SIG-M5 (cell line): ENCODE data around the gene CPEB1.

Experiments used
- DNase-seq: peaks from one replicate; lab custom pipeline; 2025; lab: John Stamatoyannopoulos, UW

The CPEB1 gene

DNA sequence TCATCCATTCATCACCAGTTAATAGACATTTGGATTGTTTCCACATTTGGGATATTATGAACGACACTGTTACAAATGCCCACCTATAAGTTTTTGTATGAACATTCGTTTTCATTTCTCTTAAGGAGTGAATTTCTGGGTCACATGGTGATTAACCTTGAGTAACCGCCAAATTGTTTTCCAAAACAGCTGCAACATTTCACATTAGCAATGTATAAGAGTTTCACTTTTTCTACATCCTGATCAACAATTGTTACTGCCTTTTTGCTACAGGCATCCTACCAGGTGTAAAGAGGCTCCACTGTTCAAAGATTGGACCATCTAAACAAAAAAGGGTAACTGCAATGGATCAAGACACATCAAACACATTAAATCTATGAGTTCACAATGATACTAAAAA, 52.0 kb downstream of the CPEB1 start:
- DNase-seq, result no peak

DNA sequence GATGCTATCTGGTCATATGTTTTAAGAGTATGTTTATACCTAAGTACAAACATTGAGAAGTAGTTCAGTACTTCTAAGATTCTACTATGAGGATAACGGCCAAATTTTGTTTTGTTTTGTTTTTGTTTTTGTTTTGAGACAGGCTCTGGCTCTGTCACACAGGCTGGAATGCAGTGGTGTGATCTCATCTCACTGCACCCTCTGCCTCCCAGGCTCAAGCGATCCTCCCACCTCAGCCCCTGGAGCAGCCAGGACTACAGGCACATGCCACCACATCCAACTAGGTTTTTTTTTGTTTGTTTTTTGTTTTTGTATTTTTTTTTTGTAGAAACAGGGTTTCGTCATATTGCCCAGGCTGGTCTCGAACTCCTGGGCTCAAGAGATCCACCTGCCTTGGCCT, 59.4 kb downstream of the CPEB1 start:
- no peak for DNase-seq

DNA sequence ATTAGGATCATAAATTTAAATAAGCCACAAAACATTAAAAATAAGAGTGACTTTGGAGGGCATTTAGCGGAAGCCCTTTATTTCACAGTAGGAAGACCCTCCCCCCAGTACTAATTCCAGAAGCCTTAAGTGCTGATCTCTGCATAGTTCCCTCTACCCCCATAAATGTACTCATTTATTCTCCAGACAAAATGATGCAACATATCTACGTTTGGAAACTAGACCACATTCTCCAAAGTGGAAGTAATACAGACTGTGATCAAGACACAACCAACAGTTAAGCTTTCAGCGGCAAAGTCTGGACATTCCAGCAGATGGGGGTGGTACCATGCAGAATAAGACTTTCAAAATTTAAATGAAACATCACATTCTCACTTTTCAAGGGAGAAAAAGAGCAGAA, 62.1 kb downstream of the CPEB1 start:
- no peak for DNase-seq

DNA sequence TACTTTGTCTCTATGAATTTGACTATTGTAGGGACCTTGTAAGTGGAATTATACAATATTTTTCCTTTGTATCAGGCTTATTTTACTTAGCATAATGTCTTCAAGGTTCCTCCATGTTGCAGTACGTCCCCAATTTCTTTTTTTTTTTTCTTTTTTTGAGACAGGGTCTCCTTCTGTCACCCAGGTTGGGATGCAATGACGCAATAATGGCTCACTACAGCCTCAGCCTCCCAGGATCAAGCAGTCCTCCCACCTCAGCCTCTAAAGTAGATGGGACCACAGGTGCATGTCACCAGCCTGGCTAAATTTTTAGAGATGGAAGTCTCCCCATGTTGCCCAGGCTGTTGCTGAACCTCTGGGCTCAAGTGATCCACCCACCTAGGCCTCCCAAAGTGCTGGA, 66.5 kb downstream of the CPEB1 start:
- DNase-seq, result no peak

DNA sequence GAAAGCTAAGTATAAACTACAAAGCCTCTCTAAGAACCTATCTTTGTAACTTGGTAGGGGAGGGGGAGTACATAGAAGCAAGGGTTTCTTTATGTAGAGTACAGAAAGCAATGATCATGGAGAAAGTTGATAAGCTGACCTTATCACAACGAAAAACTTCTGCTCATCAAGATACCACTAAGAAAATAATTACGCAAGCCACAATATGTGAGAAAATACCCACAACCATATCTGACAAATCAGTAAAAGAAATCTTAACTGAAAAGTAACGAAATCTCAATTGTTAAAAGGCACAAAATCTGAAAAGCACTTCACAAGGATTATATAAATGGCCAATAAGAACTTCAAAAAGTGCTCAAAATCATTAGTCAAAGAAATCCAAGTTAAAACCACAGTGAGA, 71.8 kb downstream of the CPEB1 start:
- no peak for DNase-seq

DNA sequence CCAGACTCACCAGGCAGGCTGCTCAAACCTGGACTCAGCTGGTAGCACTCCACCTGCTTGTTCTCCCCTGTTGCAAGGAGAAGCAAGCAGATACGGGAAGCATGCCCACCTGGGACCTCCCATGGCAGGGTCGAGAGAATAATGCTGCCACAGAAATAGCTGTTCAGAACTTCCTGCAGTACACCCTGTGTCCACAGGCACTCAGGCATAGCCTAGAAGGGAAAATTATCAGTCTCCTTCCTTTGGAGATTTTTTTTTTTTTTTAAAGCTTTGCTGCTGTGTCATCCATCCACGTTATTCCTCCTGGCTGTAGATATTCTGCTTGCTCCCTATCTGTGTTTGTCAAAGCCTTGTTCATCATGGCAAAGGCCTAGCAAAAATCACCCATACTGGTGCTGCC, 74.2 kb downstream of the CPEB1 start:
- no peak for DNase-seq

DNA sequence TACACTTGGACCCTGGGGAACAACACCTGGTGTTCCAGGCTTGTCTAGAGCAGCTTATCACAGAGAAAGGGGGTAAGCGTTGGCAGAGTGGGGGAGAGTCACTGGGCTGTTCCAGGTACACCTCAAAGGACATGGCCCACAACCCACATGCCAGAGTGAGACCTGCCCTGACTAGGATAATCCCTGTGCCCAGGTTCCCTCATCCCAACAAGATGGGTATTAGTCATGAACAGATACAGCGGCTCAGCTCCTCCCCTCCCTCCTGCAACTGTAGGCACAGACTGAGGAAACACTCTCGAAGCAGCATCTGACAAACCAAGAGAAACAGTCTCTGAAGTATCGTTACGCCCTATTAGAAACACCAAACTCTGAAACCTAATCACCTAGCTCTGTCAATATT, 74.9 kb downstream of the CPEB1 start:
- no peak for DNase-seq

DNA sequence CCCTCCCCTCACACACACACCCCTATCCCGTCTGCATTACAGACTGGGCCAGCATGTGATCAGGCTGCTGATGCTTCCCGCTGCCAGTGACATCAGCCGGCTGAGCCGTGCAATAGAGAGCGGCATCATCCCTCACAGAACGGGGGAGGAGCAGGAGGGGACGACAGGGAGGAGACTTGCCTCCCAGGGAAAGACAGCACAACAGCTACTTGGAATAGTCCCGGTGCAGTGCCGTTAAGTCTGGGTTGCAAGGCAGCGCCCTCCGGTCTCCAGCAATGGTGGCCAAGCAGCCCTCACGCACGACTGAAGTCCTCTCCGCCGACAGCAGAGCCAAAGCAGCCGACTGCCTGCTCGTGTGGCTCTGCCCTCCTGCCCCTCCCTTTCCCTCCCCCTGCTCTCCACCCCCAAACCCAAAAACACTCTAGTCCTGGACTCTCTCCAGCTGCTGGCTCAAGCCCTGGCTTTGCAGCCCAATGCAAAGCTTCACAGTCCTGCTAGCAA, 75.4 kb downstream of the CPEB1 start:
- DNase-seq, result no peak

DNA sequence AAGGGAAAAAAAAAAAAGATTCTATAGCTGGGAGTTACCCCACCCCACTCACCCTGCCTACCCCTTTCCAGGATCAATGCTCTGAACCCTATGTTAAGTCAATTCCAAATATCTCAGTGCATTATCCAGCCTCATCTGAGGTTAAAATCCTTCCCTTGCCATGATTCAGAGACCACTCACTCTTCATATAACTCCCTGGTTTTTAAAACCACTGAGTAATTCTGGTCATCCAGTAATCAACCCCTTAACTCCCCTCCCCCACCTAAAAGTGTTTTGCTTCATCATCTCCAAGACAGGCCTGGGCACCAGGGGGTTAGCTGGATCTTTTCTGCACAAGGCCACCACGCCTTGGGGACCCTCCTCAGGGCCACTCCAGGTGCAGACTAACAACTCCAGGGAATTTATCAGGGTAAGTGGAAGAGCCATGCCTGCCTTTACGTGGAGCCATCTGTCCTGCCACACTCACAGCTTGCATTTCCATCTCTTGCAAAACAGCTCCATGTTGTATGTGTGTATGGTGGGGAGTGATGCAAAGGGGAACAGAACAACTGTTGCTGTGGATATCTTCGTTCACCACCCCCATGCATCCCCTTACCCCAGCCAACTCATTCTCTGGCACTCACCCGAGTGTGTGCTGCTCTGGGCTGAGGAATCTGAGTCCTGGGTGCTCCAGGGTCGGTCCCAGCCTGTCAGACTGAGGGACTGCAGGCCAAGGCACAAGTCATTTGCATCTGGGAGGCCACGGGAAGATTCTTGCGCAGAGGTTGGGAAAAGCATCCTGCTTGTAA, 76.2 kb downstream of the CPEB1 start:
- DNase-seq, result no peak

DNA sequence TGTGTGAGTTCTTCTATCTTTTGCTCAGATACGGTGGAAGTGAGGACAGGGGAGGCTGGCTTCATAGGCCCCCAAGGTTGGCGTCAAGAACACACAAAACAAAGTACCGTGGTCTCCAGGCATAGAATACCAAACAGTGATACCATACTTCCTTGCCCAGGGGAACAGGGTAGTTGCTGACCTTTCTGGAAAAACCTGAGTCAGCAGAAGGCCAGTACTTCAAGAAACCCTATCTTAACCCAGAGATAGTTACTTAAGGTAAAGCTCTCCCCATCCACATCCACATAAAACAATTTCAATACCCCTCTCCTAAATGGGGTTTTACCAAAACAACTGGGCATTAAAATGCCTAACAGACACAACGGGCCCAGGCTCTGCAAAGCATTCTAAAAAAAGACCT, 77.3 kb downstream of the CPEB1 start:
- DNase-seq, result no peak

DNA sequence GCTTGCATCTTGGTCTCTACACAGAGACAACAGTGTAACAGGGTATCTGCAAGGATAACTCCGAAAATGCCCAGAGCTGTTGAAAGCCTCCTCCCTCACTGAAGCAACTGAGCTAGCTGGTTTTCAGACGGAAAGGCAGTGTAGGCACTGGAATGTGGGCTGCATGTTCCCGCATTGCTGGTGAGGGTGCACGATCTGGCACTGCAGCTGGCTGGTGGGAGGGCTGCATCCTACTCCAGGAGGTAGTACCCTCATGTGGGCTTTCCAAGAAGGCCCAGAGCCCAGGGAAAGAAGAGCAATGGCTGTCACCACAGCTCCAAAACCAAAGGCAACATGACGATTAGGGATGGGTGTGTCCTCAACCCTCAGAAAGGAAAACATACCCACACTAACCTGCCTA, 78.2 kb downstream of the CPEB1 start:
- DNase-seq, result no peak

DNA sequence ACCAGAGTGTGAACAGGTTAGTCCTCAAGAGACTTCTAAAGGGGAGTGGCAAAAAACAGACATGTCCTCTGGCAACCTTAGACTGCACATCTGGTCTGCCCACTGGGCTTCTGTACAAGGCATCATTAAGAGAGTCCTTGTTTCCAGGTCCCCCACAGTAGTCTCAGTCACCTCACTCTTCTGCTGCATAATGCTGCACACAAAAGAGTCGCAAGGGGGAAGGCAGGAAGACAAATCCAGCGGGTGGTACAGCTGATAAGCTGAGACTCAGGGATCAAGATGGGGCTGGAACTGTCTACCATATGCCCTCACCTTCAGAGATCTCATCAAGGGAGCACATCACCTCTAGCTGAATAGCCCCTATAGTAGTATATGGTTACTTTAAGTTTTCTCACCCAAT, 79.5 kb downstream of the CPEB1 start:
- no peak for DNase-seq

DNA sequence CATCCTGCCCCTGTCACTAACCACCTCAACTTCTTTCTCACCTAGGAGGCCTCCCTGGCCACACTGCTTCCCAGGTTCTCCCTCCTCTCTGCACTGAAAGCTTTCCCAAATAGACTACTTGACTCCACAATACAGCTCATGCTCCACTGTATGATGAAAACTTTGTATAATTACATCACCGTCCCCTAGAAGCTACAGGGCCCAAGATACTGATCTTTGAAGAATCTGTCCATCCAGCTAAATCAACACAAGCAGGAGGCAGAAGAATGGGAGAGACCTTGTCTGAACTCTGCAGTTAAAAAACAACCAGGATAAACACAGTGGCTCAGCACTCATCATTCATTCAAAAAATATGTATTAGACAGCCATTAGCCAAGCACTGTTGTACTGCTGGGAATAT, 80.5 kb downstream of the CPEB1 start:
- DNase-seq, result no peak

DNA sequence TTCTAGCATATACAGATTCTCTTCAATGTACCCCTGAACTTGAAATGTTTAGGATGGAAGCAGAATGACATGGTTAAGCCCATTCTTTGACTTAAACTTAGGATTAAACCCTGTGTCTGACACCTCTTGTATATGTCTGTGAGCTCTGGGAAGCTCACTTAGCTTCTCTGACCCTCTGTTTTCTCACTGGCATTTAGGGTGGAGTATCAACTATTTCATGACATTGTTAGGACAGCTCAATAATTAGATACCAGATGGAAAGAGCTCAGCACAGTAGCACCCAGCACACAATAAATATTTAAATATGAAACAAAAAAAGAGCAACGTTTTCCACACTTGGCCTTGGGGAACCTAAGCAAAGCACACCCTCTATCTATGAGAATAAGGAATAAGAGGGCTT, 88.7 kb downstream of the CPEB1 start:
- no peak for DNase-seq

DNA sequence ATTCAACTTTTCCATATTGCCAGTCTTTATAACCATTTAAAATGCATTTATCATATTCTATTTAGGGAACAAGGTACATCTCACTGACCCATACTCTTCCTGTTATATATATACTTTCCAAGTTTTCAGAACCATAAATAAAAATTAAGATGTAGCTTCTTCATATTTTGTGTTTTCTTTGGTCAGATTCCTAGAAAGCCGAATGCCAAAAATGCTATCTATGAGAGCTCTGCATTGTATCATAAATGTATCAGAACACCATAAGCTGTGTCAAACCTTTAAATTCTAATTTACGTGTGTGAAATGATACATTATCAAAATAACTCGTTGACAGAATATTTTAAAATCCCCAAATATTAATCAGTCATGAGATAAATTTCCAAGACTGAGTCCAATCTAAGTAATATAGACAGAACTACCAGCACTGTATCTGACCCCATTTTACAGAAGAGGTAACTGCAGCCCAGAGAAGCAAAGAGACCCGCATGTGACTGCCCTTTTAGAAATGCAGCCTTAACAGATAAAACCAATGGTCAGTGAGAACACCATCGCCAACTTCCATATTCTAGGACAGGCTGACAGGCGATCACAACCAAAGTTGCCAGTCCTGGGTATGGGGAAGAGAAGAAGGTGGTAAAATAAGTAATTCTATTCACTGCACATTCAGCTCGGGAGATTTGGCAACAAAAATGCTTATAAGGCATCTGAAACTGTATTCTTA, 90.7 kb downstream of the CPEB1 start:
- no peak for DNase-seq

DNA sequence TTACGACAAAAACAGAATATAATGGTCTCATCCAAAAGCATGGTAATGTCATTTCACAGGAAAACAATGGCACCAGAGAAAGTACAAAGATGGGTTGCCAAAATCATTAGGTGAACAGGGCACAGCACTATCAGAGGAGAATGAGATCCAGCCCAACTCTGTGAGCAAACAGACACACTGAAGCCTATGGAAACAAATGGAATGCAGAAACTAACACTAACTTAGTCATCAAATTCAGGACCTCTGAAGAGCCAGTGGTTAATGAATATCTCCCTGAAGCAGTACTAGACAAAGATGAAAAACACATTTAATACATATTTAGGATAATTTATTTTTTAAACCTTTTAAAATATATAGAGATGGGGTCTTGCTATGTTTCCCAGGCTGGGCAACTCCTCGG, 92.3 kb downstream of the CPEB1 start:
- no peak for DNase-seq

DNA sequence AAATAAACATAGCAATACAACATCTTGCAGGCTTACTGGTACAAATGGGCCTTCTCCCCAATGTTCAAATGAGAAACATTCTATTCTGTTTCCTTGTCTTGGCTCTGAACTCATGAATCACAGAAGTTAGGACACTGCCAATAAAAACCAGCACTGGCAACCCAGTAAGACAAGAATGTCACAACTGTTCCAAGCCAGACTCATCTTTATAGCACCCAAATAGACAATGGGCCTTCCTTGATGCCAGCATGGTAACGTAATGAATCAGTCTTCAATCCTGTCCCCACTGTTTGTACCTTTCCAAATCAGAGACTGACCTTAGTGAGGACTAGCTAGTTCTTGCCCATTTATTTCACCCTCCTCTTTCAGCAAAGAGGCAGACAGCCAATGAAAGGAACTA, 92.8 kb downstream of the CPEB1 start:
- no peak for DNase-seq

DNA sequence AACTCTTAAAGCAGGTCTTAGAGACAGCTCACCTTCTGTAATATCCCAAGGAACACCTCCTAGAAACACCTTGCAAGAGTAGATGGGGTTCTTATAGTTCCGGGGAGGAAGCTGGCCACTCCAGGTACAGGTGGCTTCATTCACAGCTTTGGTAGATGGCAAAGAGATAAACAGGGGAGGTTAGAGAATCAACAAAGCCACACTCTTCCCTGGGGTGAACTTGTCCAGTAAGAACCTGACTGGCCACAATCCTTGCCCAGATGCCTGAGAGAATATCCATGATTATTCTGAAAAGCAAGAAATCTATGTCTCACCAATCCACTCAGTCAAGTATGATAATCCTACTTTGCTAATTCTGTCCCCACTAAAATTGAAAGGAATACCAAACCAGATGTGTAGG, 93.3 kb downstream of the CPEB1 start:
- DNase-seq, result no peak

DNA sequence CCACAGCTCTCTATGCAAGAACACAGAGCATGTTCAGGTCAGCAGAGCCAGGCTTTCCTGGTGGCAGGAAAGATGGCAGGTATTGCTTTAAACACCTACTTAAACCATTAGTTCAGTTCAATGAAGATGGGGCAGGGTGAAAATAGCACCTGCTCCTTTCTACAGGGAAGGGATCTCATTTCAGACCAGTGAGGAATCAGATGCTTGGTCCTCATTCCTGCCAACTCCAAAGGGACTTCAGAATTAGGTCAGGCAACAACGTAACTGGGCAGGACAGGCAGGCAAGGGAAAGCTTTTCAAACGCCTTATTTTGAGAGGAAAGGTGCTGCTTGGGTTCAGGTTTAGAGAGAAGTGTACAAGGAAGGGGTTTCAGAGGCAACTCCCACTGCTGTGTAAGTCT, 94.3 kb downstream of the CPEB1 start:
- DNase-seq, result no peak

DNA sequence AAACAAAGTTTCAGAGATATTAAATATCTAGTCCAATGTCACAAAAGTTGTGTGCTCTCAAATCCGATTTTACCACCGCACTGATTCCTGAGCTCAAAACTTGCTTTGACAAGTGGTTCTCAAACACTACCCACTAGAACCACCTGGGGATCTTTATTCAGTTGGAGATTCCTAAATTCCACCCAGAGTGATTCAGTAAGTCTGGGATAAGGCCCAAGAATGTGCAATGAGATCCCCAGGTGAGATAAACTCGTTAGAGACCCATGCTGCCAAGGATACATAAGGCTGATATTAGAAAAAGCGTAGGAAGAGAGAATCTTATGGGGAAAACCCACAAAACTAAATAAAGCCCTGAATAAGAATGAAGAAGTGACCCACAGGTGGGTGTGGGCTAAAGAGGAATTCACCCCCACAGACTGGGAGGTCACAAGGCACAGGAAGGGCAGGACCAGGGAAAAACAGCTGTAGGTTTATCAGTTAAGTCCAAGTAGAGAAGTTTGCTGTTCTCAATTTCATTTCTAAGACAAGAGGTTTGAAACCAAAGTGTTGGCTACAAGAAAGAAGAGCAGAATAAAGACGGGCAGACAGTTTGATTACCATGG, 95.4 kb downstream of the CPEB1 start:
- no peak for DNase-seq

DNA sequence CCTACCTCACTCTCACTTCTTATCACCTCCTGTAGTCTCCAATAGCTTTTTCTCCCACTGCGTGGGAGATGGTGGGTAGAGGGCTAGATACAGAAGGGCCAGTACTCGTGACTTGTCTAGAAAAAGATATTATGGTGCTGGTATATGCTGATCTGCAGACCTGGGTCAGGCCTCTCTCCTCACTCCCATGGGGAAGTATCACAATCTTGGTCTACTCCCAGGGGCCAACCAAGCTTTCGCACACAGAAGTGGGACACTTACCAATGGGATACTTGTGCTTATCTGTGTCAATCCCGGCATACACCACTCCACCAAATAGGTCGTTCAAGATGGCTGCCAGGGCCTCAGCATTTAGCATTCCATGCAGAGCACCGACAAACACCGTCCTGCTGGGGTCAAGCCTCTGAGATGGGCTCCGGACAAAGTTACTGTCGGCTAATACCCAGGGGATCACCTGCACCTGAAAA, 97.9 kb downstream of the CPEB1 start:
- no peak for DNase-seq

DNA sequence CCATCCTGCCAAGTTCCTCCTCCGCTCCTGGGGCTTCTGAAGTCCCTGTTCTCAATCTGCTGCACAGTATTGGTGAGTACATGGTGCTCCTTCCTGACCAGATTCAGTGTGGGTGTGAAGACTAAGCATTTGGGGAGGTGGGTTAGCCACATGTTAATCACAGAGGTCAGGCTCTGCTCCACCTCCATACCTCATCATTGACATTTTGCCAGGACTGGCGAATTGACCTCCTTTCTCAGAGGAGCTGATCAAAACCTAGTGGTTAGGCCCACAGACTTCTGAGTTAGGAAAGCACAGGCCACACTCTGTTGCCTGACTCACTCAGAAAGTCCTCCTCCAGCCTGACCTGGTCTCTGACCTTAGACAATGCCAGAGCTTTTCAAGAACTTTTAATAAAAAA, 98.5 kb downstream of the CPEB1 start:
- no peak for DNase-seq

DNA sequence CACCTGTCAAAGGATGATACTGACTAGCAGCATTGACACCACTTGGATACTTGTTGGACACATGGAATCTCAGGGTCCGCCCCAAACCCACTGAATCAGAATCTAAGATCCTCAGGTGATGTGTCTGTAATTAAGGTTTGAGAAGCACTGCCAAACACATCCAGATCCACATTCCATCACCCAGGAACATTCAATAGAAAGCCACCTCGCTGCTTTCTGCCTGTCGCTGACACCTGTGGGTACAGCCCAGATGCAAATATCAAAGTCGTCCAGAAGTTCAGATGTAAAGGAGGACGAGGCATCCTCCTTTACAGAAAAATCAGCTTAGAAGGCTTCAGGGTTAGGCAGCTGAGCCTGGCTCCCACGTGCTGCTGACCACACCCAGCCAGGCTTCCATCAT, 101.7 kb downstream of the CPEB1 start:
- no peak for DNase-seq
